Suprapubic skin (tissue), 4 donors: ENCODE results near the gene MAOA.

Experiments used
- CTCF ChIP-seq, 2 donors: fragments of 200-600 bp in 1 of 2; fragments of 450-650 bp in 1 of 2; sonication (generic) in 1 of 2; IDR thresholded peaks; one replicate each; pipeline ENCODE4 v1.5.1; 2016 to 2019; ENCODE audit warnings: antibody characterized with exemption in 2 of 2, mild to moderate bottlenecking in 1 of 2, moderate library complexity in 1 of 2
- EP300 ChIP-seq: sonication (generic); formaldehyde crosslinking; IDR thresholded peaks from one replicate; pipeline ENCODE4 v1.6.1; 2017; ENCODE audit warnings: antibody characterized with exemption
- POLR2A ChIP-seq, 2 donors: fragments of 450-650 bp; IDR thresholded peaks; one replicate each; pipeline ENCODE4 v1.6.1; 2017; ENCODE audit warnings: antibody characterized with exemption in 2 of 2, mild to moderate bottlenecking in 2 of 2, moderate library complexity in 2 of 2
- POLR2AphosphoS5 ChIP-seq, 3 donors: sonication (generic); formaldehyde crosslinking; IDR thresholded peaks; one replicate each; pipeline ENCODE4 v1.6.1; 2017; ENCODE audit warnings: antibody characterized with exemption in 3 of 3

GRCh38 chrX:43627669-43628068 lies 28.4 kb upstream of the MAOA start:
- TF ChIP-seq CTCF (IDR thresholded peaks at IDR 0.05) (no peak), POLR2A (IDR thresholded peaks at IDR 0.05) (no peak), EP300 (no peak), POLR2AphosphoS5 (IDR thresholded peaks at IDR 0.05) (no peak)
